A549 (cell line): ENCODE measurements around the gene GOLGA3. TPM values are rescaled to one million over a fixed set of nuclear protein-coding genes. Genes with fewer than 3 reads are reported as not detected.

Experiments used
- ATAC-seq, 2 experiments: fragments of 200-7000 bp in 1 of 2; fragments of >200 bp in 1 of 2; cut with Nextera tagmentation in 1 of 2; cut with Tn5 transposase in 1 of 2; 3 replicates each; pipeline versions ENCODE4 v1.8.0 to v1.9.1; 2018 to 2020; ENCODE audit warnings: mild to moderate bottlenecking in 1 of 2, moderate library complexity in 1 of 2
- CTCF ChIA-PET: fragments of 300-600 bp; sonication (Branson Sonifier 250); formaldehyde crosslinking; extraction: SDS; loops from one replicate; lab custom pipeline; 2021; ENCODE audit warnings: antibody characterized with exemption, inconsistent platforms; lab: Yijun Ruan, JAX
- POLR2A ChIA-PET: fragments of 350-600 bp; formaldehyde crosslinking; extraction: SDS; loops from one replicate; lab custom pipeline; 2021; ENCODE audit warnings: antibody characterized with exemption, inconsistent platforms; lab: Yijun Ruan, JAX
- DNase-seq, 2 experiments: peaks; one replicate each; pipeline versions ENCODE4 v3.0.0 to v3.0.0-alpha.2; 2011 to 2016; ENCODE audit warnings: low read depth in 1 of 2, low spot score in 1 of 2
- FAIRE-seq: peaks from 2 replicates; lab custom pipeline; 2011; peaks lifted over from hg19 to GRCh38; lab: Jason Lieb, UNC
- H3K27ac ChIP-seq, 2 experiments: fragments of >200 bp; sonication (Bioruptor Twin); formaldehyde crosslinking; 3 replicates each; pipeline ENCODE4 v1.5.1; 2016 to 2017
- H3K4me1 ChIP-seq: fragments of >200 bp; sonication (Bioruptor Twin); formaldehyde crosslinking; 3 replicates; pipeline ENCODE4 v1.6.1; 2016
- H3K4me2 ChIP-seq: fragments of >200 bp; sonication (Bioruptor Twin); formaldehyde crosslinking; 3 replicates; pipeline ENCODE4 v1.6.1; 2016
- H3K4me3 ChIP-seq: fragments of >200 bp; sonication (Bioruptor Twin); formaldehyde crosslinking; 3 replicates; pipeline ENCODE4 v1.5.1; 2016
- H3K9me3 ChIP-seq: fragments of >200 bp; sonication (Bioruptor Twin); formaldehyde crosslinking; 3 replicates; pipeline ENCODE4 v1.6.1; 2016
- CBX2 ChIP-seq: fragments of 200-600 bp; sonication (generic); IDR thresholded peaks from 2 replicates; pipeline ENCODE4 v1.6.1; 2016; ENCODE audit warnings: low read depth, mild to moderate bottlenecking, borderline replicate concordance
- CBX8 ChIP-seq: fragments of 200-600 bp; sonication (generic); IDR thresholded peaks from 2 replicates; pipeline ENCODE4 v1.6.1; 2016
- CHD4 ChIP-seq: fragments of 200-600 bp; sonication (generic); IDR thresholded peaks from 2 replicates; pipeline ENCODE4 v1.6.1; 2016; ENCODE audit warnings: antibody characterized with exemption, mild to moderate bottlenecking, borderline replicate concordance
- EP300 ChIP-seq, 2 experiments: fragments of >200 bp; sonication (Bioruptor Twin); formaldehyde crosslinking; IDR thresholded peaks; 2 replicates in 1 of 2; 3 replicates in 1 of 2; pipeline ENCODE4 v1.6.1; 2016 to 2017
- ESRRA ChIP-seq: fragments of 150-350 bp; IDR thresholded peaks from 2 replicates; pipeline ENCODE4 v1.6.1; 2014; ENCODE audit warnings: mild to moderate bottlenecking, low read length, borderline replicate concordance
- FOXS1 ChIP-seq: fragments of 250-450 bp; sonication (Bioruptor Pico); IDR thresholded peaks from 2 replicates; pipeline ENCODE4 v1.5.0; 2020; ENCODE audit warnings: mild to moderate bottlenecking, moderate library complexity
- HEYL ChIP-seq: fragments of 250-450 bp; sonication (Bioruptor Pico); IDR thresholded peaks from 2 replicates; pipeline ENCODE4 v1.8.0; 2021; ENCODE audit warnings: mild to moderate bottlenecking, moderate library complexity
- HOXA7 ChIP-seq: fragments of 250-450 bp; sonication (Bioruptor Pico); IDR thresholded peaks from 2 replicates; pipeline ENCODE4 v1.5.0; 2020; ENCODE audit warnings: mild to moderate bottlenecking, moderate library complexity
- HOXB5 ChIP-seq: fragments of 250-450 bp; sonication (Bioruptor Pico); IDR thresholded peaks from 2 replicates; pipeline ENCODE4 v1.5.0; 2020; ENCODE audit warnings: mild to moderate bottlenecking, moderate library complexity
- JUN ChIP-seq, 2 experiments: fragments of >200 bp; sonication (Bioruptor Twin); formaldehyde crosslinking; IDR thresholded peaks; 2 replicates in 1 of 2; 3 replicates in 1 of 2; pipeline ENCODE4 v1.6.1; 2016 to 2017
- JUNB ChIP-seq: fragments of >200 bp; sonication (Bioruptor Twin); formaldehyde crosslinking; IDR thresholded peaks from 2 replicates; pipeline ENCODE4 v1.6.1; 2016
- KDM1A ChIP-seq: fragments of 200-600 bp; sonication (generic); IDR thresholded peaks from 2 replicates; pipeline ENCODE4 v1.6.1; 2016; ENCODE audit warnings: low read depth, mild to moderate bottlenecking
- MAZ ChIP-seq: fragments of 150-350 bp; IDR thresholded peaks from 2 replicates; pipeline ENCODE4 v1.6.1; 2014; ENCODE audit warnings: antibody characterized with exemption, low read depth, low read length, borderline replicate concordance
- NFE2L2 ChIP-seq: fragments of 150-350 bp; conservative IDR thresholded peaks from 2 replicates; pipeline ENCODE4 v1.6.1; 2014; ENCODE audit warnings: low read length
- POLR2A ChIP-seq: IDR thresholded peaks from 2 replicates; pipeline ENCODE4 v1.6.1; 2012; ENCODE audit warnings: mild to moderate bottlenecking, low read length
- POLR2AphosphoS2 ChIP-seq: conservative IDR thresholded peaks from 2 replicates; pipeline ENCODE4 v1.6.1; 2012; ENCODE audit warnings: low read length, improper control_type of control experiment, inconsistent platforms
- RAD21 ChIP-seq, 2 experiments: fragments of >200 bp in 1 of 2; sonication (Bioruptor Twin) in 1 of 2; formaldehyde crosslinking in 1 of 2; IDR thresholded peaks in 1 of 2; conservative IDR thresholded peaks in 1 of 2; 2 replicates in 1 of 2; 3 replicates in 1 of 2; pipeline ENCODE4 v1.6.1; 2012 to 2018; ENCODE audit warnings: inconsistent platforms in 1 of 2
- RCOR1 ChIP-seq: fragments of 150-350 bp; IDR thresholded peaks from 2 replicates; pipeline ENCODE4 v1.6.1; 2014; ENCODE audit warnings: antibody characterized with exemption, low read length, low read depth
- RFX5 ChIP-seq: fragments of 450-650 bp; IDR thresholded peaks from 2 replicates; pipeline ENCODE4 v1.7.1; 2014; ENCODE audit warnings: antibody characterized with exemption, mild to moderate bottlenecking, moderate library complexity
- RNF2 ChIP-seq: fragments of 200-600 bp; sonication (generic); IDR thresholded peaks from 2 replicates; pipeline ENCODE4 v1.6.1; 2016; ENCODE audit warnings: low read depth, mild to moderate bottlenecking, antibody characterized with exemption, moderate library complexity, borderline replicate concordance
- TP53 ChIP-seq: fragments of 250-450 bp; sonication (Bioruptor Pico); IDR thresholded peaks from 2 replicates; pipeline ENCODE4 v1.5.0; 2021; ENCODE audit warnings: mild to moderate bottlenecking, moderate library complexity
- ZC3H11A ChIP-seq: fragments of 450-650 bp; IDR thresholded peaks from 2 replicates; pipeline ENCODE4 v1.6.1; 2014; ENCODE audit warnings: antibody characterized with exemption, mild to moderate bottlenecking
- ZFP36 ChIP-seq: fragments of 450-650 bp; IDR thresholded peaks from 2 replicates; pipeline ENCODE4 v1.6.1; 2014; ENCODE audit warnings: borderline replicate concordance; ENCODE audit not compliant: partially characterized antibody
- WGBS: methylation state at CpG from one replicate; pipeline ENCODE4 v1.1.6; 2017; ENCODE audit errors: missing lambda C conversion rate; 5-methylcytosine and 5-hydroxymethylcytosine counted together
- polyA plus RNA-seq, 4 experiments: library from polyadenylated mRNA; depleted of rRNA in 3 of 4; stranded (reverse); fragments of >200 nt; fragmentation: RNase III in 1 of 4; extraction: RNeasy Plus Mini Kit Qiagen cat#74134 plus additional on column Dnase treatment in 1 of 4; gene quantifications; 2 replicates in 3 of 4; 3 replicates in 1 of 4; pipeline ENCODE4 v1.2.3, GENCODE V29; 2011 to 2017
- TF ChIP-seq, protein P1 (sequence below): fragments of >200 bp; sonication (Bioruptor Twin); formaldehyde crosslinking; IDR thresholded peaks from 2 replicates; pipeline ENCODE4 v1.6.1; 2016
- TF ChIP-seq, protein P2 (sequence below): fragments of 150-350 bp; IDR thresholded peaks from 2 replicates; pipeline ENCODE4 v1.6.1; 2014; ENCODE audit warnings: low read depth, mild to moderate bottlenecking, low read length
- TF ChIP-seq, protein P3 (sequence below): fragments of 250-450 bp; sonication (Bioruptor Pico); IDR thresholded peaks from 2 replicates; pipeline ENCODE4 v1.5.0; 2021; ENCODE audit warnings: mild to moderate bottlenecking, moderate library complexity, borderline replicate concordance

Gene GOLGA3
- polyA plus RNA-seq, 2 of the 4 experiments (the other 2 are of a cell fraction), result 23.0 to 25.5 TPM

- no peaks in the 10 kb centered on the region for H3K9me3 ChIP-seq
- no peaks in the 10 kb centered on the region for H3K4me1 ChIP-seq
- H3K4me3 ChIP-seq, result no peak overlapping the region
- TF ChIP-seq, protein P1, sequence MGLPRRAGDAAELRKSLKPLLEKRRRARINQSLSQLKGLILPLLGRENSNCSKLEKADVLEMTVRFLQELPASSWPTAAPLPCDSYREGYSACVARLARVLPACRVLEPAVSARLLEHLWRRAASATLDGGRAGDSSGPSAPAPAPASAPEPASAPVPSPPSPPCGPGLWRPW, result no peak
- no peak for TF ChIP-seq HEYL
- no peak for TF ChIP-seq RNF2
- no peak for TF ChIP-seq ESRRA
- TF ChIP-seq FOXS1 (CRISPR knock-in tag), result no peak
- TF ChIP-seq JUNB, result no peak
- no peak for TF ChIP-seq CHD4
- TF ChIP-seq JUN (IDR thresholded peaks at IDR 0.05), result no peak
- no peak for TF ChIP-seq MAZ
- TF ChIP-seq, protein P2, sequence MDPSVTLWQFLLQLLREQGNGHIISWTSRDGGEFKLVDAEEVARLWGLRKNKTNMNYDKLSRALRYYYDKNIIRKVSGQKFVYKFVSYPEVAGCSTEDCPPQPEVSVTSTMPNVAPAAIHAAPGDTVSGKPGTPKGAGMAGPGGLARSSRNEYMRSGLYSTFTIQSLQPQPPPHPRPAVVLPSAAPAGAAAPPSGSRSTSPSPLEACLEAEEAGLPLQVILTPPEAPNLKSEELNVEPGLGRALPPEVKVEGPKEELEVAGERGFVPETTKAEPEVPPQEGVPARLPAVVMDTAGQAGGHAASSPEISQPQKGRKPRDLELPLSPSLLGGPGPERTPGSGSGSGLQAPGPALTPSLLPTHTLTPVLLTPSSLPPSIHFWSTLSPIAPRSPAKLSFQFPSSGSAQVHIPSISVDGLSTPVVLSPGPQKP, result no peak
- no peak for TF ChIP-seq HOXB5 (CRISPR knock-in tag)
- TF ChIP-seq TP53, result no peak
- TF ChIP-seq CBX2, result no peak
- DNase-seq (no peak), ATAC-seq (no peak), FAIRE-seq (no peak)
- 87% methylated on average over 13 of the region's 13 CpGs for WGBS
- no peak overlapping the region for H3K4me2 ChIP-seq
- no peak overlapping the region for H3K27ac ChIP-seq
- ChIA-PET POLR2A (no interaction called here), CTCF (interaction anchor here (1.4 kb wide), 1 partner anchor 10 kb away, joined by 4 read pairs; no protein-coding TSS in a partner anchor)
These were observed 84.8 kb downstream of the GOLGA3 start for GRCh38 chr12:132743831-132744230.

DNA sequence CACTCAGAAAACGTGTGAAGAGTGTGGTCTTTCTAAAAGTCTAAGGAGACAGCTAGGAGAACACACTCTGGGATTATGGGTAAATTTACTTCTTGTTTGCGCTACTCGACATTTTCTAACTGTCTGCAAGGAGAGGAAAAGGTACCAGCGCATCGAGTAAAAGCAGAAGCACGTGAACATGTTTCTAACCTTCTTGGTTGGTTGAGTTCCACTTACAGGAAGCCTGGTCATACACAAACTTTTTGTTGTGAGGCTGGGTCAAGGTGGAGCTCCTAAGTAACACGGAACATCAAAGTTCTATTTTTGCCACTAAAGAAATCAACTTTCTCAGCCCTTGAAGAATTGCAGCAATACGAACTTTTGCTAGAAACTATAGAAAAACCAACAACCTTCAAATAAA lies 87.0 kb downstream of the GOLGA3 start:
- no peak for FAIRE-seq
- H3K27ac ChIP-seq, result no peak overlapping the region
- TF ChIP-seq POLR2A, result no peak
- no peak for TF ChIP-seq TP53
- no peak for TF ChIP-seq POLR2AphosphoS2
- no peak for TF ChIP-seq HEYL
- no peak for TF ChIP-seq CBX8
- TF ChIP-seq CBX2, result no peak
- no peak for TF ChIP-seq RCOR1
- TF ChIP-seq, protein P3, sequence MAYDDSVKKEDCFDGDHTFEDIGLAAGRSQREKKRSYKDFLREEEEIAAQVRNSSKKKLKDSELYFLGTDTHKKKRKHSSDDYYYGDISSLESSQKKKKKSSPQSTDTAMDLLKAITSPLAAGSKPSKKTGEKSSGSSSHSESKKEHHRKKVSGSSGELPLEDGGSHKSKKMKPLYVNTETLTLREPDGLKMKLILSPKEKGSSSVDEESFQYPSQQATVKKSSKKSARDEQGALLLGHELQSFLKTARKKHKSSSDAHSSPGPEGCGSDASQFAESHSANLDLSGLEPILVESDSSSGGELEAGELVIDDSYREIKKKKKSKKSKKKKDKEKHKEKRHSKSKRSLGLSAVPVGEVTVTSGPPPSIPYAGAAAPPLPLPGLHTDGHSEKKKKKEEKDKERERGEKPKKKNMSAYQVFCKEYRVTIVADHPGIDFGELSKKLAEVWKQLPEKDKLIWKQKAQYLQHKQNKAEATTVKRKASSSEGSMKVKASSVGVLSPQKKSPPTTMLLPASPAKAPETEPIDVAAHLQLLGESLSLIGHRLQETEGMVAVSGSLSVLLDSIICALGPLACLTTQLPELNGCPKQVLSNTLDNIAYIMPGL (CRISPR knock-in tag), result no peak
- no peak for TF ChIP-seq HOXA7 (CRISPR knock-in tag)
- TF ChIP-seq CHD4, result no peak
- TF ChIP-seq ZC3H11A, result no peak
- TF ChIP-seq KDM1A, result no peak
- TF ChIP-seq NFE2L2, result no peak
- TF ChIP-seq RFX5, result no peak
- TF ChIP-seq ZFP36, result no peak
- no peak for TF ChIP-seq EP300 (IDR thresholded peaks at IDR 0.05)
- TF ChIP-seq, protein P2, result no peak
- no peak for TF ChIP-seq RAD21 (conservative IDR thresholded peaks at IDR 0.05 in 1 of 2, IDR thresholded peaks at IDR 0.05 in 1 of 2)
- TF ChIP-seq, all 56 proteins: peak for 0
- no peak overlapping the region for H3K4me2 ChIP-seq
- CTCF ChIA-PET, result interaction anchor here (0.7 to 2.7 kb wide), 5 partner anchors 9 to 26 kb away, joined by 3 to 5 read pairs (median 4); no protein-coding TSS in a partner anchor
- H3K4me1 ChIP-seq, result no peaks in the 10 kb centered on the region
- H3K4me3 ChIP-seq, result no peak overlapping the region
- 87% methylated on average over 8 of the region's 8 CpGs for WGBS
- DNase-seq (no peak), ATAC-seq (no peak)
- no peaks in the 10 kb centered on the region for H3K9me3 ChIP-seq
- POLR2A ChIA-PET, result no interaction called here
